GM12801 (cell line): ENCODE measurements around the gene KCNN3.

Source experiments
- TF ChIP-seq, protein P1 (sequence below): IDR thresholded peaks from one replicate; pipeline ENCODE4 v1.5.1; 2011; ENCODE audit warnings: control low read depth; ENCODE audit not compliant: insufficient read length; ENCODE audit errors: extremely low read depth

The KCNN3 gene

GRCh38 chr1:154733621-154734020 is 136.5 kb downstream of the KCNN3 start:
- TF ChIP-seq, protein P1, sequence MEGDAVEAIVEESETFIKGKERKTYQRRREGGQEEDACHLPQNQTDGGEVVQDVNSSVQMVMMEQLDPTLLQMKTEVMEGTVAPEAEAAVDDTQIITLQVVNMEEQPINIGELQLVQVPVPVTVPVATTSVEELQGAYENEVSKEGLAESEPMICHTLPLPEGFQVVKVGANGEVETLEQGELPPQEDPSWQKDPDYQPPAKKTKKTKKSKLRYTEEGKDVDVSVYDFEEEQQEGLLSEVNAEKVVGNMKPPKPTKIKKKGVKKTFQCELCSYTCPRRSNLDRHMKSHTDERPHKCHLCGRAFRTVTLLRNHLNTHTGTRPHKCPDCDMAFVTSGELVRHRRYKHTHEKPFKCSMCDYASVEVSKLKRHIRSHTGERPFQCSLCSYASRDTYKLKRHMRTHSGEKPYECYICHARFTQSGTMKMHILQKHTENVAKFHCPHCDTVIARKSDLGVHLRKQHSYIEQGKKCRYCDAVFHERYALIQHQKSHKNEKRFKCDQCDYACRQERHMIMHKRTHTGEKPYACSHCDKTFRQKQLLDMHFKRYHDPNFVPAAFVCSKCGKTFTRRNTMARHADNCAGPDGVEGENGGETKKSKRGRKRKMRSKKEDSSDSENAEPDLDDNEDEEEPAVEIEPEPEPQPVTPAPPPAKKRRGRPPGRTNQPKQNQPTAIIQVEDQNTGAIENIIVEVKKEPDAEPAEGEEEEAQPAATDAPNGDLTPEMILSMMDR, result no peak

DNA sequence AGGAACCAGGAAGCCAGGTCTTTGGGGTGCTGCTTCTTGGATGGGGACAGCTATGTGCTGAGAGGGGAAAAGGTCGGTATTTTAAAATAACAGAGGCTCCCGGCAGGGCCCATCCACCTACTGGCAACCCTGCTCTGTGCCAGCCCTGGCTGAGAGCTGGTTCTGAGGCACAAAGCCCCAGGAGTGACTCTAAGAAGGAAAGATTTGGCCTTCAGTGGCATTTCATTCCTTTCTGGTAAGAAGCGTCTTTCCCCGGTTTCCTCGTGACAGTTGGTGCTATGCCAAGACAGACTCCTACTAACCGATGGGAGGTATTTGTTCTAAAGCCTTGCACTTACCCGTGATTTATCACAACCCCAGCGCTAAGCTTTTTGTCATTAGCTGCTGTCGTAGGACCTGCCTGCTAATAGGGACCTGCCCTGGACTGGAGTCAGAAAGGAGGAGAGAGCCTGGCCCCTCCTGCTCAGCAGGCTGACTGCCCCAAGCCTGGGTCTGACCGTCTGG is 139.0 kb downstream of the KCNN3 start:
- TF ChIP-seq, protein P1, result no peak

- TF ChIP-seq, protein P1, result no peak
Observed at GRCh38 chr1:154730259-154730658, 139.8 kb downstream of the KCNN3 start.

DNA sequence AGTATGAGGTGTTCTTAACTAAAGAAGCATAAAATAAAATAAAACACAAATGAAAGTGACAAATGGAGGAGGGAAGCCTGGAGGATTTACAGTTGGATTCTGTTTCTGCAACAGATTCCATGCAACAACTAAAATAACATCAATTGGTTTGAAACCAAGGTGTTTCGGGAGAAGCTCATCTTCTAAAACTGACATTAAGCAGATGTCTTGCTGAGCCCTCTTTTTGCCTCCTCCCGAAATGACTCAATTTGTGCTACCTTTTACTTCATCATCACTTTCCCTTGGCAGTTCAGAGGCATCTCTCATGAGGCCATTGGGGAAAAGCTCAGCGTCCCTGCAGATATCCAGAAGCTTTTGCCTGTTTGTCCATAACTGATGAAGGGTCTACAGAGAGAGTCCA is 140.5 kb downstream of the KCNN3 start:
- TF ChIP-seq, protein P1, result no peak

DNA sequence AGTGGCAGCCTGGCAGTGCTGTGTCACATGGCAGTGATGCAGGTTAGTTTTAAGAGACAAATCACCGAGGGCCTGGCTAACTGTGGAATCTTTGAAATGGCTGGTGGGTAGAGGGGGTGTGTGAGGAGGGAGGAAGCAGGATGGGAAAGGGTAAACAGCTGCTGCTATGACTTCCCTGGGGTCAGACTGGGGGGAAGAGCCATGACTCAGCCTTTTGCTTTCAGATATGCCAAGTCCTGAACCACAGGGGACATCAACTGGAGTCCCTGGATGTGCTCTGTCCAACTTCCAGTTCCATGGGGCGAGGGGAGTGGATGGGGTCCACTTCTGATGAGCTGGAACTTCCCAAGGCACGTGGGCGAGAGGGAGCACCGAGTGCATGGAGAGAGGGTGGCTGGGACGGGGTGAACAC is 141.0 kb downstream of the KCNN3 start:
- TF ChIP-seq, protein P1, result no peak

DNA sequence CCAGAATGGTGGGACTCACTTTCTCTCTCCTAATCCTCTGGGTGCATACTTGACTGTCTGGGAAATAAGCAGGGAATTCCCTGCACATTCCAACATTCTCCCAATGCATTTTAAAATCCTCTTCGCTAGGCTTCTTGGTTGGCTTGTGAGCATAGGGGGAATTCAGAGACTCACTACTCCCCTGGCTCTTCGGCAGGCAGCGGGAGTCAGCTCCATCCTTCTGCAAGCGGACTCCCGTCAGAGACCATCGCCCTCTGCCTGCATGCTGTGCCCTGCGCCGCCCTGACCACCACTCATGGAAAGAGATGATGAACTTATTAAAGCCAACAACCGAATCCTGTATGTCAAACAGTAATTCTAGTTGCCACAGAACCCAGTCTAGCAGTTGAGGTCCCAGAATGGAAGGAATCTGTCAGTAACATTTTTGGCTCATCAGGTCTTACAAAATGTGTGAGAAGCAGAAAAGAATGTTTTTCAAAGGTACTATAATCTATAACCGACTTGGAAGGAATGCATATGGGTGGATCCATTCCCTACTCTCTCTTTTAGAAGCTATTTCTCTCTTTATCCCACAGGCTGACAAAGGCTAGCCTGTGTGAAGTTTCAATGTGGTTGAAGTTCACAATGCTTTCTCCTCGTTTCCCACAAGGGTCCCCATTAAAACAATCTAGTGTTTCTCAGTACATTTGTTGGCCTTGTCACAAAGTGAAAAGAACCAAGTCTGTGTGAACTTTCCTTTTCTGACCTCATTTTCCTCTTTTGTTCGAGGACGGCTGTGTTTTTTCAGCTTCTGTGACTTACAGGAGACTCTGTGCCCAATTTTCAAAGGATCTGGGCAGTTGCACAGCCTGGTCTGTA is 143.0 kb downstream of the KCNN3 start:
- TF ChIP-seq, protein P1, result no peak

- TF ChIP-seq, protein P1, result no peak
Observed at GRCh38 chr1:154726443-154726842, 143.6 kb downstream of the KCNN3 start.
